Measurements from ENCODE around the gene SRRD. TPM values are rescaled to one million over a fixed set of nuclear protein-coding genes. Genes with fewer than 3 reads are reported as not detected.
A peak's percentile ranks its signal among the peaks of the same experiment; 100 is the strongest.

Gene SRRD
- total RNA-seq, 1 experiment from 2014 or later: 25.1 TPM

GRCh38 chr22:26481694-26482093 lies 2.0 kb upstream of the SRRD start:
- no peak for DNase-seq (ENCODE audit: low spot score)
- no peak for TF ChIP-seq ZNF532 (CRISPR knock-in tag; IDR thresholded peaks at IDR 0.05; ENCODE audit: borderline replicate concordance)
- TF ChIP-seq ESRRA (CRISPR knock-in tag; IDR thresholded peaks at IDR 0.05; ENCODE audit: borderline replicate concordance): no peak
- TF ChIP-seq, protein P1, sequence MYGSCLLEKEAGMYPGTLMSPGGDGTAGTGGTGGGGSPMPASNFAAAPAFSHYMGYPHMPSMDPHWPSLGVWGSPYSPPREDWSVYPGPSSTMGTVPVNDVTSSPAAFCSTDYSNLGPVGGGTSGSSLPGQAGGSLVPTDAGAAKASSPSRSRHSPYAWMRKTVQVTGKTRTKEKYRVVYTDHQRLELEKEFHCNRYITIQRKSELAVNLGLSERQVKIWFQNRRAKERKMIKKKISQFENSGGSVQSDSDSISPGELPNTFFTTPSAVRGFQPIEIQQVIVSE (CRISPR knock-in tag; IDR thresholded peaks at IDR 0.05; ENCODE audit: borderline replicate concordance): no peak
- no peak for TF ChIP-seq FOXK1 (CRISPR knock-in tag; IDR thresholded peaks at IDR 0.05)
- peak overlapping the region; percentile 84; the same call in 1 of the 2 replicates for H3K27ac Mint-ChIP-seq
- no peaks in the 10 kb centered on the region for H3K27me3 Mint-ChIP-seq (ENCODE audit: low read depth)
- POLR2A ChIA-PET: interaction anchor here (2.2 kb wide), 1 partner anchor 176 kb away, joined by 7 read pairs; the partner anchor contains the start of gene MIAT
- H3K4me3 Mint-ChIP-seq: peak overlapping the region; percentile 89
- H3K36me3 Mint-ChIP-seq: peaks cover 30% of the 10 kb centered on the region
- no peak for ATAC-seq
- H3K4me1 Mint-ChIP-seq: peaks cover 45% of the 10 kb centered on the region
- H3K9me3 Mint-ChIP-seq: no peaks in the 10 kb centered on the region
- CTCF ChIA-PET: interaction anchor here (0.7 to 4.8 kb wide), 5 partner anchors 35 to 188 kb away, joined by 3 to 17 read pairs (median 4); no protein-coding TSS in a partner anchor

DNA sequence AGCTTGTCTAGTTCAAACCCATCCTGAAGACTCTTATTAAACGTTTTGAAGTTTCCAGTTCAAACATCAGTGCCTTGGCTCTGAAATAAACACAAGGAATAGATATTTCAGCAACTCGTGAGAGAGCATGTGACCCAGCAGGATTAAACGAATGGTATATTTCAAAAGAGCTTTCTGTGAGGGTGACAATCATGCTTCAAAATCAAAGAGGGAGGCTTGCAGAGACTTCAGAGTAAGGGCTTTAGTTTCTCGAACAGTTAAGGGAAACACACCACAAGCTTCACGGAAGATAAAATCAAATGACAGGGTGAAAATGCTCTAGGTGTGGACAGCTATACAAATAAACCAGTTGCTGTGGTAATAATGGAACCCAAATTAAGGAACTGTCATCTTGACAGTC lies 1.5 kb upstream of the SRRD start:
- POLR2A ChIA-PET: interaction anchor here (2.2 kb wide), 1 partner anchor 175 kb away, joined by 7 read pairs; the partner anchor contains the start of gene MIAT
- peaks cover 45% of the 10 kb centered on the region for H3K4me1 Mint-ChIP-seq
- TF ChIP-seq SP1 (CRISPR knock-in tag; conservative IDR thresholded peaks at IDR 0.05): no peak
- TF ChIP-seq, protein P1 (CRISPR knock-in tag; IDR thresholded peaks at IDR 0.05; ENCODE audit: borderline replicate concordance): no peak
- TF ChIP-seq, protein P2, sequence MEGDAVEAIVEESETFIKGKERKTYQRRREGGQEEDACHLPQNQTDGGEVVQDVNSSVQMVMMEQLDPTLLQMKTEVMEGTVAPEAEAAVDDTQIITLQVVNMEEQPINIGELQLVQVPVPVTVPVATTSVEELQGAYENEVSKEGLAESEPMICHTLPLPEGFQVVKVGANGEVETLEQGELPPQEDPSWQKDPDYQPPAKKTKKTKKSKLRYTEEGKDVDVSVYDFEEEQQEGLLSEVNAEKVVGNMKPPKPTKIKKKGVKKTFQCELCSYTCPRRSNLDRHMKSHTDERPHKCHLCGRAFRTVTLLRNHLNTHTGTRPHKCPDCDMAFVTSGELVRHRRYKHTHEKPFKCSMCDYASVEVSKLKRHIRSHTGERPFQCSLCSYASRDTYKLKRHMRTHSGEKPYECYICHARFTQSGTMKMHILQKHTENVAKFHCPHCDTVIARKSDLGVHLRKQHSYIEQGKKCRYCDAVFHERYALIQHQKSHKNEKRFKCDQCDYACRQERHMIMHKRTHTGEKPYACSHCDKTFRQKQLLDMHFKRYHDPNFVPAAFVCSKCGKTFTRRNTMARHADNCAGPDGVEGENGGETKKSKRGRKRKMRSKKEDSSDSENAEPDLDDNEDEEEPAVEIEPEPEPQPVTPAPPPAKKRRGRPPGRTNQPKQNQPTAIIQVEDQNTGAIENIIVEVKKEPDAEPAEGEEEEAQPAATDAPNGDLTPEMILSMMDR (IDR thresholded peaks at IDR 0.05): no peak
- no peak for TF ChIP-seq ATF1 (CRISPR knock-in tag; IDR thresholded peaks at IDR 0.05)
- H3K27me3 Mint-ChIP-seq (ENCODE audit: low read depth): no peaks in the 10 kb centered on the region
- H3K9me3 Mint-ChIP-seq: no peaks in the 10 kb centered on the region
- DNase-seq (ENCODE audit: low spot score): no peak
- peaks cover 26% of the 10 kb centered on the region for H3K36me3 Mint-ChIP-seq
- no peak for ATAC-seq
- peak overlapping the region; percentile 73; the same call in 1 of the 2 replicates for H3K27ac Mint-ChIP-seq
- peak overlapping the region; percentile 89 for H3K4me3 Mint-ChIP-seq
- CTCF ChIA-PET: interaction anchor here (0.7 to 4.8 kb wide), 5 partner anchors 36 to 187 kb away, joined by 3 to 17 read pairs (median 4); no protein-coding TSS in a partner anchor

DNA sequence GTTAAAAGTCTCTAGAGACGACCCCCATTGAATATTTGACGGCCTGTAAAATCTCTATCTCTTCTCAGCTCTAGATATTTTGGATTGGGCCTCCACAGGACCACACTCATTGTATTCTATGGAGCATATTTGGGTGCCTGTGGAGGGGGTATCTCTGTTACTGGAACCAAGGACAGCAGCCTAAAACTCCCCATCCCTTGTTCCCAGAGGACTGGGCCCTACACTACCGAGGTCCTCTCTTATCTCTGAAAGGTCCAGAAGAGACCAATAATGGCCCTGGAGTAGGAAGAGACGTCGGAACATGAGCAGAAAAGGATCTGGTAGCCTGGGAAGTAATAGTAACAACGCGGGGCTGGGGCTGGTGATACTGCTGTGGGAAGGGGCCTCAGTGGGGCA lies 636 bp upstream of the SRRD start:
- Mint-ChIP-seq H3K4me3 (peak overlapping the region; percentile 89), H3K27ac (peak overlapping the region; percentile 94), H3K36me3 (peaks cover 24% of the 10 kb centered on the region), H3K4me1 (peaks cover 45% of the 10 kb centered on the region), H3K27me3 (ENCODE audit: low read depth) (no peaks in the 10 kb centered on the region), H3K9me3 (no peaks in the 10 kb centered on the region)
- CTCF ChIA-PET: interaction anchor here (0.6 to 4.8 kb wide), 13 partner anchors 19 to 198 kb away, joined by 3 to 17 read pairs (median 3); partner anchors contain the start of gene TFIP11
- POLR2A ChIA-PET: interaction anchor here (0.5 to 2.2 kb wide), 13 partner anchors 11 to 192 kb away, joined by 3 to 7 read pairs (median 4); partner anchors contain the start of genes MIAT and TPST2
- DNase-seq (ENCODE audit: low spot score) (no peak), ATAC-seq (peak; percentile 6)
- no peak for TF ChIP-seq JUN (CRISPR knock-in tag; IDR thresholded peaks at IDR 0.05)
- TF ChIP-seq CREM (CRISPR knock-in tag; IDR thresholded peaks at IDR 0.05): no peak
- TF ChIP-seq SP1 (CRISPR knock-in tag; conservative IDR thresholded peaks at IDR 0.05): no peak
- no peak for TF ChIP-seq FOXJ3 (CRISPR knock-in tag; IDR thresholded peaks at IDR 0.05; ENCODE audit: borderline replicate concordance)
- no peak for TF ChIP-seq ZNF121 (CRISPR knock-in tag; IDR thresholded peaks at IDR 0.05)
- TF ChIP-seq, protein P3, sequence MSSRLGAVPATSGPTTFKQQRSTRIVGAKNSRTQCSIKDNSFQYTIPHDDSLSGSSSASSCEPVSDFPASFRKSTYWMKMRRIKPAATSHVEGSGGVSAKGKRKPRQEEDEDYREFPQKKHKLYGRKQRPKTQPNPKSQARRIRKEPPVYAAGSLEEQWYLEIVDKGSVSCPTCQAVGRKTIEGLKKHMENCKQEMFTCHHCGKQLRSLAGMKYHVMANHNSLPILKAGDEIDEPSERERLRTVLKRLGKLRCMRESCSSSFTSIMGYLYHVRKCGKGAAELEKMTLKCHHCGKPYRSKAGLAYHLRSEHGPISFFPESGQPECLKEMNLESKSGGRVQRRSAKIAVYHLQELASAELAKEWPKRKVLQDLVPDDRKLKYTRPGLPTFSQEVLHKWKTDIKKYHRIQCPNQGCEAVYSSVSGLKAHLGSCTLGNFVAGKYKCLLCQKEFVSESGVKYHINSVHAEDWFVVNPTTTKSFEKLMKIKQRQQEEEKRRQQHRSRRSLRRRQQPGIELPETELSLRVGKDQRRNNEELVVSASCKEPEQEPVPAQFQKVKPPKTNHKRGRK (CRISPR knock-in tag; IDR thresholded peaks at IDR 0.05; ENCODE audit: borderline replicate concordance): no peak
- TF ChIP-seq, protein P4, sequence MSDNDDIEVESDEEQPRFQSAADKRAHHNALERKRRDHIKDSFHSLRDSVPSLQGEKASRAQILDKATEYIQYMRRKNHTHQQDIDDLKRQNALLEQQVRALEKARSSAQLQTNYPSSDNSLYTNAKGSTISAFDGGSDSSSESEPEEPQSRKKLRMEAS (CRISPR knock-in tag; IDR thresholded peaks at IDR 0.05): no peak
